Neural progenitor cell (in vitro differentiated cells): ENCODE results near the gene SLC48A1. TPM values are rescaled to one million over a fixed set of nuclear protein-coding genes. Genes with fewer than 3 reads are reported as not detected.
"Not testable (repeated sequence)": the region's sequence is repeated elsewhere in the genome, so short reads cannot be mapped to it uniquely, and the experiment has no call there.

Source experiments
- DNase-seq: peaks from one replicate; pipeline ENCODE4 v3.0.0-alpha.2; 2016; ENCODE audit warnings: low spot score
- H2AFZ ChIP-seq: fragments of 200-600 bp; sonication (generic); replicated peaks from 2 replicates; pipeline ENCODE4 v1.6.1; 2016; ENCODE audit warnings: antibody characterized with exemption
- H3F3A ChIP-seq: fragments of 200-600 bp; sonication (generic); 2 replicates; pipeline ENCODE4 v1.6.1; 2016; ENCODE audit warnings: antibody characterized with exemption, low read depth
- H3K27ac ChIP-seq: fragments of 200-600 bp; sonication (generic); 2 replicates; pipeline ENCODE4 v1.5.1; 2016; ENCODE audit warnings: mild to moderate bottlenecking
- H3K27me3 ChIP-seq: fragments of 200-600 bp; sonication (generic); 2 replicates; pipeline ENCODE4 v1.6.1; 2016; ENCODE audit warnings: mild to moderate bottlenecking, moderate library complexity
- H3K36me3 ChIP-seq: fragments of 200-600 bp; sonication (generic); 2 replicates; pipeline ENCODE4 v1.5.1; 2016
- H3K4me1 ChIP-seq: fragments of 200-600 bp; sonication (generic); 2 replicates; pipeline ENCODE4 v1.6.1; 2016; ENCODE audit warnings: mixed run types
- H3K4me2 ChIP-seq: fragments of 200-600 bp; sonication (generic); 2 replicates; pipeline ENCODE4 v1.6.1; 2016
- H3K4me3 ChIP-seq: fragments of 200-600 bp; sonication (generic); 2 replicates; pipeline ENCODE4 v1.5.1; 2016
- H3K79me2 ChIP-seq: fragments of 200-600 bp; sonication (generic); 2 replicates; pipeline ENCODE4 v1.6.1; 2016; ENCODE audit warnings: low read depth
- H3K9ac ChIP-seq: fragments of 200-600 bp; sonication (generic); 2 replicates; pipeline ENCODE4 v1.6.1; 2016
- H3K9me3 ChIP-seq: fragments of 200-600 bp; sonication (generic); 2 replicates; pipeline ENCODE4 v1.5.1; 2016; ENCODE audit warnings: low read depth
- H4K20me1 ChIP-seq: fragments of 200-600 bp; sonication (generic); 2 replicates; pipeline ENCODE4 v1.6.1; 2016; ENCODE audit warnings: low read depth
- H3K27ac Mint-ChIP-seq: 3 replicates; pipeline ENCODE4 v1.8.0; 2021; ENCODE audit warnings: mixed read lengths
- H3K27me3 Mint-ChIP-seq: 2 replicates; pipeline ENCODE4 v1.8.0; 2022; ENCODE audit warnings: low read depth, mild to moderate bottlenecking, inconsistent platforms, moderate library complexity, mixed read lengths; ENCODE audit not compliant: insufficient read depth
- H3K36me3 Mint-ChIP-seq: 3 replicates; pipeline ENCODE4 v1.8.0; 2021; ENCODE audit warnings: mixed read lengths
- H3K4me1 Mint-ChIP-seq: 3 replicates; pipeline ENCODE4 v1.8.0; 2021; ENCODE audit warnings: mixed read lengths
- H3K4me3 Mint-ChIP-seq: 3 replicates; pipeline ENCODE4 v1.8.0; 2021; ENCODE audit warnings: mild to moderate bottlenecking, moderate library complexity, mixed read lengths
- H3K9me3 Mint-ChIP-seq: 3 replicates; pipeline ENCODE4 v1.8.0; 2020; ENCODE audit warnings: mixed read lengths
- CTCF ChIP-seq: fragments of 200-600 bp; sonication (generic); IDR thresholded peaks from 2 replicates; pipeline ENCODE4 v1.5.1; 2017; ENCODE audit warnings: antibody characterized with exemption, mild to moderate bottlenecking
- EZH2 ChIP-seq: fragments of 200-600 bp; sonication (generic); IDR thresholded peaks from 2 replicates; pipeline ENCODE4 v1.6.1; 2017; ENCODE audit warnings: antibody characterized with exemption, mild to moderate bottlenecking, moderate library complexity
- EZH2phosphoT487 ChIP-seq: fragments of 200-600 bp; sonication (generic); IDR thresholded peaks from 2 replicates; pipeline ENCODE4 v1.6.1; 2017; ENCODE audit warnings: antibody characterized with exemption
- total RNA-seq: library from RNA; depleted of rRNA; stranded (reverse); fragments of >200 nt; gene quantifications from 2 replicates; pipeline ENCODE4 v1.2.3, GENCODE V29; 2015; ENCODE audit warnings: low replicate concordance

Gene SLC48A1
- total RNA-seq, 1 donor from 2014 or later: 8.3 TPM

- peaks cover 13% of the 10 kb centered on the region for H4K20me1 ChIP-seq
- H3K36me3 ChIP-seq: no peaks in the 10 kb centered on the region
- H3F3A ChIP-seq: peaks cover 26% of the 10 kb centered on the region
- H3K79me2 ChIP-seq: peaks cover 73% of the 10 kb centered on the region
- Mint-ChIP-seq H3K4me1 (peaks cover 76% of the 10 kb centered on the region), H3K27me3 (peaks cover 4% of the 10 kb centered on the region), H3K4me3 (peak overlapping the region; percentile 31), H3K36me3 (no peaks in the 10 kb centered on the region), H3K9me3 (no peaks in the 10 kb centered on the region), H3K27ac (peak overlapping the region; percentile 98)
- no peaks in the 10 kb centered on the region for H3K9me3 ChIP-seq
- peak; percentile 20 for DNase-seq
- H3K9ac ChIP-seq: no peak overlapping the region
- H3K4me3 ChIP-seq: no peak overlapping the region
- no peak overlapping the region for H3K27ac ChIP-seq
- no peaks in the 10 kb centered on the region for H3K27me3 ChIP-seq
- H3K4me2 ChIP-seq: peak overlapping the region; percentile 40
- H2AFZ ChIP-seq: no peak overlapping the region
- TF ChIP-seq EZH2phosphoT487: no peak
- TF ChIP-seq EZH2: no peak
- peak; percentile 14 for TF ChIP-seq CTCF
- H3K4me1 ChIP-seq: peaks cover 41% of the 10 kb centered on the region
Measured at GRCh38 chr12:47808574-47809365, 35.7 kb downstream of the SLC48A1 start.

- not testable (repeated sequence) for H3K9me3 ChIP-seq, H3K27me3 Mint-ChIP-seq, H3K9ac ChIP-seq, H3K4me2 ChIP-seq, H3K9me3 Mint-ChIP-seq, H3K27ac ChIP-seq, DNase-seq, H3K27me3 ChIP-seq, H3K36me3 ChIP-seq, H2AFZ ChIP-seq, H3K4me3 Mint-ChIP-seq, H3K27ac Mint-ChIP-seq, H3K4me3 ChIP-seq, H3K36me3 Mint-ChIP-seq
- Histone ChIP-seq H3K79me2 (peaks cover 73% of the 10 kb centered on the region), H4K20me1 (peaks cover 13% of the 10 kb centered on the region), H3K4me1 (peaks cover 43% of the 10 kb centered on the region), H3F3A (peaks cover 30% of the 10 kb centered on the region)
- peaks cover 83% of the 10 kb centered on the region for H3K4me1 Mint-ChIP-seq
Measured at GRCh38 chr12:47809518-47809917, 36.5 kb downstream of the SLC48A1 start.

- Mint-ChIP-seq H3K27ac (peak overlapping the region; percentile 54), H3K9me3 (no peaks in the 10 kb centered on the region), H3K36me3 (peaks cover 6% of the 10 kb centered on the region), H3K4me3 (no peak overlapping the region), H3K4me1 (peaks cover 76% of the 10 kb centered on the region), H3K27me3 (peaks cover 9% of the 10 kb centered on the region)
- Histone ChIP-seq H3K36me3 (no peaks in the 10 kb centered on the region), H3K9me3 (no peaks in the 10 kb centered on the region), H3K79me2 (peaks cover 78% of the 10 kb centered on the region), H2AFZ (no peak overlapping the region), H3K9ac (no peak overlapping the region), H3K4me3 (no peak overlapping the region), H4K20me1 (peaks cover 13% of the 10 kb centered on the region), H3F3A (peaks cover 30% of the 10 kb centered on the region), H3K4me2 (no peak overlapping the region), H3K4me1 (peaks cover 42% of the 10 kb centered on the region), H3K27ac (no peak overlapping the region), H3K27me3 (no peaks in the 10 kb centered on the region)
- DNase-seq: no peak
- no peak for TF ChIP-seq CTCF
- TF ChIP-seq EZH2phosphoT487: no peak
- TF ChIP-seq EZH2: no peak
Measured at GRCh38 chr12:47811072-47811396, 38.0 kb downstream of the SLC48A1 start.
